HG03039 (cell line): ENCODE measurements around the gene PTPN13.

Experiments used
- ATAC-seq: cut with Tn5 transposase; IDR thresholded peaks from one replicate; pipeline ENCODE4 v1.9.1; 2021; ENCODE audit warnings: mild to moderate bottlenecking, moderate library complexity; ENCODE audit not compliant: unreplicated experiment

Gene PTPN13

DNA sequence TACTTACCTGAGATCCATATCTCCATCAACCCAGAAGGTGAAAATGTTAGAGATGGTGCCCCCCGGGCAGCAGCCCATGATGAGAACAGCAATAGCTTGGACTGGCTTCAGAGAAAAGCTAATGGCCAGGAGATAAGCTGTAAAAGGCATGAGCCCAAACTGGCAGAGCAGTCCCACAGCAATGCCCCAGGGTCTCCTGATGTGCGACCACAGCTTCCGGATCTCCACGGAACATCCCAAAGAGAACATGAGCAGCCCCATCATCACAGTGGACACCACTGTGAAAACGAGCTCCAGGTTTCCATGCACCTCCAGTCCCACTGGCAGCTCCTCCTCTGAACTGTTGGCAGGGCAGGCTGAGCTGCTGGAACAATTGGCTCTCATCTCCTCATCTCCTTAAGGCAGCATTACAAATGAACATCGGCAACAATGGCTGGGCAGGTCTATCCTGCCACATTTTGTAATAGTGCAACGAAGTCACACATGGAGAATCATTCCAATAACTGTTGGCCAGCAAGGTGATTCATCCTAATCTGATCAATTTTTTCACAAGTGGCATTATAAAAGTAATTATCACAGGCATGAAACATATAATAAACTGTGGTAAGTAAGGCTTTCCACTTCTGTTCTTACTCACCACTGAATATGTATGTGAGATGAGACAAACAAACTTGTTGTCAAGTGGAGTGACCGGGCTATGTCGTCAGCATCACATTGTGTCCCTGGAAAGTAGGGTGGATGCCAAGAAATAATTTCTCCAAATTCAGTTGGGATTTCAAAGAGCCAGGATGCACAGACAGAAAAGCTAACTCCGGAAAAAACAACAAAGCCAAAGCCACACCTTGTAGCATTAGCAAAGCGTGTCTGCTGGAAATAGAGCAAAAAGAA is 254.9 kb downstream of the PTPN13 start, which contains the start of gene SLC10A6:
TSS of gene SLC10A6 (minus strand) at position 653 of the 888 bp plus-strand sequence. CDS start at position 384, 269 bp downstream.
- ATAC-seq = no peak

DNA sequence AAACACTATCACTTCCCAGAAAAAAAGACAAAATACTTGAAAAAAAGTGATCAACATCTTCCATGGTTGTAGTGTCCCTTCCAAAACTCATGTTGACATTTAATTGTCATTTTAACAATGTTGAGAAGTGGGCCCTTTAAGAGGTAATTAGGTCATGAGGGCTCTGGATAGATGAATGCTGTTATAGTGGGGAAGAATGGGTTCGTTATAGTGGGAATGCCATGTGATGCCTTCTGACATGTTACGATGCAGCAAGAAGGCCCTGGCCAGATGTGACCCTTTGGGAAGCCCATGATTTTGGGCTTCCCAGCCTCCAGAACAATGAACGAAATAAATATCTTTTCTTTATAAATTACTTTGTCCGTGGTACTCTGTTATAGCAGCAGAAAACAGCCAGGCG is 259.1 kb downstream of the PTPN13 start:
- no peak for ATAC-seq

DNA sequence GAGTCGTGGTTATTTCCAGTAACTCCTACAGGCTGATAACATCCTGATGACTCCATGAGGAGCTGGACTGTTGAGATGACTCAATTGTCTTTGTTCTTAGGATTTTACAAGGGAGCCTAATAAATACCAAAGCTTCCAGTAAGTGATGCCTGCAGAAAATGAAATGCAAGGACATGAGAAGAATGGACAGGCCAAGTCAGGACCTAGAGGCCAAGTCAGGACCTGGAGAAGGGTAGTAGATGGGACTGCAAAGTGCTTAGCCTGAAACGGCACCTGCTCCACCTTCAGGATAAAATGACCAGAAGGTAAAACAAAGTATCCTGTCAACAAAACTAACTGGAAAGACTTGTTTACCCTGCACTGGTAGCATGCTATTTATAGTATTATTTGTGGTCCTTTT is 261.5 kb downstream of the PTPN13 start:
- no peak for ATAC-seq

DNA sequence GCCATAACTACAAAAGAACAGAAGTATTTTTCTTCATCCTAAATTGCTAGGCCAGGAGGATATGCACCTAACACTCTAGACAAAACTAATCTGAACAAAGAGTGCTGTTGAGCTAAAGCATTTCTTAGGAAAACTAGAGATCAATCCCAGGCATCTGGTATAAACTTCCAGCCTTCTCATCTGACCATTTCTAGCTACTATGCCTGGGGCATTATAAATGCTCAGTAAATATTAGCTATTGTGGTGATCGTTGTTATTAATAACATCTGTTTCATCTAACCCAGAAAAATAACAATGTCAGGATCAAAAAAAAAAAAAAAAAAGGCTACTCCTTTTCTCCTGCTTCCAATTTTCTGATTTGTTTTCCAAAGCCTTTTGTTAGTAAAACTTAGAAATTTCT is 262.8 kb downstream of the PTPN13 start:
- ATAC-seq = no peak

DNA sequence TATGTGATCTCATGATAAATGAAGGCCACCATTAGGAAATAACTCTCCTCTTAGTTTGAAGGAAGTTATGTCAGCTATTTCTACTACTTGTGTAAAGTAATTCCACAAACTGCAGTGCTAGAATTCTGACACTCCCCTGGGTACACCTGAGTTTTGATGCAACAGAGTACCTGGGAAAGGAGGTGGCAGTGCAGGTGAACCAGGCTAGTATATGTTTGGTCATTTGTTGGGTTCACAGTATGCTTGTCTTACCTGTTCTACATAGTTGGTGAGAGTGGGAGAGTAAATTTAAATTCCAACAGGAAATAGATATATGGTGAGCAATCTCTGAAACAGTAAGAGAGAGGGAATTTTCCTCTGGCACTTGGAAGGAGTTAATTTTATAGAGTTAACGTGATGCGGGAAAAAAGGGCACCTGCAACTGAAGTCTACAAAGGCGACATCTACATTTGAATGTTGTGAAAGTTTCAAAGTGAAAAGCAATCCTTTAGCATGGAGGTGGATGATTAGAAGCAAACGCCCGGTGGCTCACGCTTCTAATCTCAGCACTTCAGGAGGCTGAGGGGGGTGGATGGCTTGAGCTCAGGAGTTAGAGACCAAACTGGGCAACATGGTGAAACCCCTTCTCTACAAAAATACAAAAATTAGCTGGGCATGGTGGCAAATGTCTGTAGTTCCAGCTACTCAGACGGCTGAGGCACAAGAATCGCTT is 263.4 kb downstream of the PTPN13 start:
- no peak for ATAC-seq
